Endodermal cell (in vitro differentiated cells): Measurements from ENCODE around the gene BST1. TPM values are rescaled to one million over a fixed set of nuclear protein-coding genes. Genes with fewer than 3 reads are reported as not detected.
A peak's percentile ranks its signal among the peaks of the same experiment; 100 is the strongest.

Experiments
- DNase-seq: peaks from one replicate; pipeline ENCODE4 v3.0.0-alpha.2; 2017
- H3K27ac ChIP-seq: 2 replicates; pipeline ENCODE4 v1.5.1; 2013; ENCODE audit warnings: mild to moderate bottlenecking, low read depth, low read length, moderate library complexity
- H3K27me3 ChIP-seq: 2 replicates; pipeline ENCODE4 v1.6.1; 2013; ENCODE audit warnings: mild to moderate bottlenecking, low read length, moderate library complexity; ENCODE audit not compliant: insufficient read depth, control insufficient read depth, poor library complexity, severe bottlenecking
- H3K36me3 ChIP-seq: 2 replicates; pipeline ENCODE4 v1.7.0; 2013; ENCODE audit warnings: mild to moderate bottlenecking, low read length, moderate library complexity; ENCODE audit not compliant: control insufficient read depth, insufficient read depth
- H3K4me1 ChIP-seq: one replicate; pipeline ENCODE4 v1.7.0; 2013; ENCODE audit warnings: low read length; ENCODE audit not compliant: control insufficient read depth, insufficient read depth
- H3K4me3 ChIP-seq: 2 replicates; pipeline ENCODE4 v1.5.1; 2013; ENCODE audit warnings: mild to moderate bottlenecking, low read length, moderate library complexity
- H3K9ac ChIP-seq: 2 replicates; pipeline ENCODE4 v1.6.1; 2013; ENCODE audit warnings: mild to moderate bottlenecking, low read length, moderate library complexity; ENCODE audit not compliant: poor library complexity, severe bottlenecking; ENCODE audit errors: extremely low read depth
- H3K9me3 ChIP-seq: 2 replicates; pipeline ENCODE4 v1.6.1; 2013; ENCODE audit warnings: mild to moderate bottlenecking, low read length, moderate library complexity; ENCODE audit not compliant: control insufficient read depth
- H3K27ac Mint-ChIP-seq: 2 replicates; pipeline ENCODE4 v1.8.0; 2020; ENCODE audit warnings: mixed read lengths
- H3K27me3 Mint-ChIP-seq: 2 replicates; pipeline ENCODE4 v1.8.0; 2021; ENCODE audit warnings: mild to moderate bottlenecking, mixed read lengths; ENCODE audit not compliant: insufficient read depth
- H3K36me3 Mint-ChIP-seq: 2 replicates; pipeline ENCODE4 v1.8.0; 2020; ENCODE audit warnings: low read depth, mixed read lengths
- H3K4me1 Mint-ChIP-seq: 2 replicates; pipeline ENCODE4 v1.8.0; 2020; ENCODE audit warnings: mixed read lengths
- H3K4me3 Mint-ChIP-seq: 2 replicates; pipeline ENCODE4 v1.8.0; 2020; ENCODE audit warnings: mild to moderate bottlenecking, moderate library complexity, mixed read lengths
- H3K9me3 Mint-ChIP-seq: 2 replicates; pipeline ENCODE4 v1.8.0; 2020; ENCODE audit warnings: mild to moderate bottlenecking, mixed read lengths
- CTCF ChIP-seq: fragments of 200-600 bp; sonication (generic); conservative IDR thresholded peaks from 2 replicates; pipeline ENCODE4 v1.5.0; 2021; ENCODE audit warnings: antibody characterized with exemption, mild to moderate bottlenecking
- WGBS, 2 experiments: methylation state at CpG; one replicate each; pipeline versions ENCODE4 v1.1.5 to v1.1.7; 2013; ENCODE audit warnings: missing lambda C conversion rate in 2 of 2, mixed read lengths in 1 of 2; ENCODE audit not compliant: insufficient coverage in 1 of 2, insufficient read length in 1 of 2; 5-methylcytosine and 5-hydroxymethylcytosine counted together
- total RNA-seq, 2 donors: library from RNA; stranded (reverse); fragmentation: NEBNext Ultra II Directional in 1 of 2; extraction: Animal tissue kit (Norgen Biotek cat#: 25700) in 1 of 2; gene quantifications; 2 replicates in 1 of 2; 3 replicates in 1 of 2; pipeline ENCODE4 v1.2.1, GENCODE V29; 2021

The BST1 gene
- total RNA-seq, 2 donors from 2014 or later: 0.44 to 0.53 TPM

- DNase-seq: peak; percentile 86
- Histone ChIP-seq H3K4me1 (peaks cover 4% of the 10 kb centered on the region), H3K4me3 (peak overlapping the region; percentile 29), H3K27ac (no peak overlapping the region), H3K36me3 (no peaks in the 10 kb centered on the region), H3K9ac (no peak overlapping the region), H3K9me3 (peaks cover 37% of the 10 kb centered on the region), H3K27me3 (no peaks in the 10 kb centered on the region)
- Mint-ChIP-seq H3K36me3 (peaks cover 7% of the 10 kb centered on the region), H3K27me3 (peaks cover 2% of the 10 kb centered on the region), H3K4me3 (no peak overlapping the region), H3K9me3 (peaks cover 35% of the 10 kb centered on the region), H3K27ac (peak overlapping the region; percentile 71), H3K4me1 (peaks cover 28% of the 10 kb centered on the region)
- no peak for TF ChIP-seq CTCF
- 81 to 92% methylated on average over 8 to 10 of the region's 10 CpGs for WGBS, 2 experiments
These were observed 7.6 kb upstream of the BST1 start for GRCh38 chr4:15695240-15695699.

GRCh38 chr4:15695729-15696128 lies 7.1 kb upstream of the BST1 start:
- Histone ChIP-seq H3K27ac (no peak overlapping the region), H3K27me3 (no peaks in the 10 kb centered on the region), H3K4me1 (peaks cover 2% of the 10 kb centered on the region), H3K36me3 (no peaks in the 10 kb centered on the region), H3K9ac (no peak overlapping the region), H3K9me3 (peaks cover 37% of the 10 kb centered on the region), H3K4me3 (peak overlapping the region; percentile 29)
- H3K27ac Mint-ChIP-seq: peak overlapping the region; percentile 71
- H3K4me1 Mint-ChIP-seq: peaks cover 23% of the 10 kb centered on the region
- TF ChIP-seq CTCF: no peak
- H3K27me3 Mint-ChIP-seq: peaks cover 5% of the 10 kb centered on the region
- no peak for DNase-seq
- 92 to 96% methylated on average over 2 to 3 of the region's 3 CpGs for WGBS, 2 experiments
- H3K36me3 Mint-ChIP-seq: peaks cover 7% of the 10 kb centered on the region
- H3K9me3 Mint-ChIP-seq: peaks cover 38% of the 10 kb centered on the region
- no peak overlapping the region for H3K4me3 Mint-ChIP-seq

GRCh38 chr4:15696866-15697265 lies 6.0 kb upstream of the BST1 start:
- Mint-ChIP-seq H3K9me3 (peaks cover 38% of the 10 kb centered on the region), H3K4me3 (no peak overlapping the region)
- no peaks in the 10 kb centered on the region for H3K27me3 ChIP-seq

More at GRCh38 chr4:15696866-15697265, 6.0 kb upstream of the BST1 start:
- Histone ChIP-seq H3K36me3 (no peaks in the 10 kb centered on the region), H3K4me3 (no peak overlapping the region), H3K9ac (no peak overlapping the region), H3K9me3 (peaks cover 37% of the 10 kb centered on the region), H3K27ac (no peak overlapping the region), H3K4me1 (no peaks in the 10 kb centered on the region)
- Mint-ChIP-seq H3K4me1 (peaks cover 16% of the 10 kb centered on the region), H3K36me3 (peaks cover 7% of the 10 kb centered on the region), H3K27me3 (peaks cover 8% of the 10 kb centered on the region), H3K27ac (no peak overlapping the region)
- WGBS, 2 experiments: 100% methylated on average over 1 of the region's 1 CpG; no CpG with 5 or more reads in 1 of the 2 experiments
- no peak for TF ChIP-seq CTCF
- no peak for DNase-seq
